Endodermal cell (in vitro differentiated cells): Measurements from ENCODE around the gene FUT8. TPM values are rescaled to one million over a fixed set of nuclear protein-coding genes. Genes with fewer than 3 reads are reported as not detected.
"Not testable (repeated sequence)": the region's sequence is repeated elsewhere in the genome, so short reads cannot be mapped to it uniquely, and the experiment has no call there.

Source experiments
- DNase-seq: peaks from one replicate; pipeline ENCODE4 v3.0.0-alpha.2; 2017
- H3K27ac ChIP-seq: 2 replicates; pipeline ENCODE4 v1.5.1; 2013; ENCODE audit warnings: mild to moderate bottlenecking, low read depth, low read length, moderate library complexity
- H3K27me3 ChIP-seq: 2 replicates; pipeline ENCODE4 v1.6.1; 2013; ENCODE audit warnings: mild to moderate bottlenecking, low read length, moderate library complexity; ENCODE audit not compliant: insufficient read depth, control insufficient read depth, poor library complexity, severe bottlenecking
- H3K36me3 ChIP-seq: 2 replicates; pipeline ENCODE4 v1.7.0; 2013; ENCODE audit warnings: mild to moderate bottlenecking, low read length, moderate library complexity; ENCODE audit not compliant: control insufficient read depth, insufficient read depth
- H3K4me1 ChIP-seq: one replicate; pipeline ENCODE4 v1.7.0; 2013; ENCODE audit warnings: low read length; ENCODE audit not compliant: control insufficient read depth, insufficient read depth
- H3K4me3 ChIP-seq: 2 replicates; pipeline ENCODE4 v1.5.1; 2013; ENCODE audit warnings: mild to moderate bottlenecking, low read length, moderate library complexity
- H3K9ac ChIP-seq: 2 replicates; pipeline ENCODE4 v1.6.1; 2013; ENCODE audit warnings: mild to moderate bottlenecking, low read length, moderate library complexity; ENCODE audit not compliant: poor library complexity, severe bottlenecking; ENCODE audit errors: extremely low read depth
- H3K9me3 ChIP-seq: 2 replicates; pipeline ENCODE4 v1.6.1; 2013; ENCODE audit warnings: mild to moderate bottlenecking, low read length, moderate library complexity; ENCODE audit not compliant: control insufficient read depth
- H3K27ac Mint-ChIP-seq: 2 replicates; pipeline ENCODE4 v1.8.0; 2020; ENCODE audit warnings: mixed read lengths
- H3K27me3 Mint-ChIP-seq: 2 replicates; pipeline ENCODE4 v1.8.0; 2021; ENCODE audit warnings: mild to moderate bottlenecking, mixed read lengths; ENCODE audit not compliant: insufficient read depth
- H3K36me3 Mint-ChIP-seq: 2 replicates; pipeline ENCODE4 v1.8.0; 2020; ENCODE audit warnings: low read depth, mixed read lengths
- H3K4me1 Mint-ChIP-seq: 2 replicates; pipeline ENCODE4 v1.8.0; 2020; ENCODE audit warnings: mixed read lengths
- H3K4me3 Mint-ChIP-seq: 2 replicates; pipeline ENCODE4 v1.8.0; 2020; ENCODE audit warnings: mild to moderate bottlenecking, moderate library complexity, mixed read lengths
- H3K9me3 Mint-ChIP-seq: 2 replicates; pipeline ENCODE4 v1.8.0; 2020; ENCODE audit warnings: mild to moderate bottlenecking, mixed read lengths
- CTCF ChIP-seq: fragments of 200-600 bp; sonication (generic); conservative IDR thresholded peaks from 2 replicates; pipeline ENCODE4 v1.5.0; 2021; ENCODE audit warnings: antibody characterized with exemption, mild to moderate bottlenecking
- WGBS, 2 experiments: methylation state at CpG; one replicate each; pipeline versions ENCODE4 v1.1.5 to v1.1.7; 2013; ENCODE audit warnings: missing lambda C conversion rate in 2 of 2, mixed read lengths in 1 of 2; ENCODE audit not compliant: insufficient coverage in 1 of 2, insufficient read length in 1 of 2; 5-methylcytosine and 5-hydroxymethylcytosine counted together
- total RNA-seq, 2 donors: library from RNA; stranded (reverse); fragmentation: NEBNext Ultra II Directional in 1 of 2; extraction: Animal tissue kit (Norgen Biotek cat#: 25700) in 1 of 2; gene quantifications; 2 replicates in 1 of 2; 3 replicates in 1 of 2; pipeline ENCODE4 v1.2.1, GENCODE V29; 2021

The FUT8 gene
- total RNA-seq, 2 donors from 2014 or later, result 63.9 to 76.9 TPM

- Histone ChIP-seq H3K4me3 (no peak overlapping the region), H3K27ac (no peak overlapping the region), H3K9me3 (no peaks in the 10 kb centered on the region), H3K36me3 (peaks cover 23% of the 10 kb centered on the region), H3K4me1 (peaks cover 6% of the 10 kb centered on the region), H3K9ac (no peak overlapping the region), H3K27me3 (no peaks in the 10 kb centered on the region)
- Mint-ChIP-seq H3K9me3 (no peaks in the 10 kb centered on the region), H3K4me3 (no peak overlapping the region), H3K27me3 (no peaks in the 10 kb centered on the region), H3K27ac (no peak overlapping the region), H3K4me1 (peaks cover 27% of the 10 kb centered on the region), H3K36me3 (peaks cover 5% of the 10 kb centered on the region)
- no peak for TF ChIP-seq CTCF
- no peak for DNase-seq
- no CpG with 5 or more reads among the region's 1 CpG for WGBS, 2 experiments
These were observed 53.1 kb downstream of the FUT8 start for GRCh38 chr14:65465584-65465983.

GRCh38 chr14:65467926-65468325, 55.4 kb downstream of the FUT8 start:
- not testable (repeated sequence) for H3K27me3 ChIP-seq, H3K27ac ChIP-seq, H3K9me3 ChIP-seq, H3K4me1 ChIP-seq, DNase-seq, H3K9ac ChIP-seq, H3K4me3 Mint-ChIP-seq, H3K9me3 Mint-ChIP-seq, H3K4me3 ChIP-seq, H3K36me3 Mint-ChIP-seq, H3K27ac Mint-ChIP-seq, H3K27me3 Mint-ChIP-seq
- peaks cover 36% of the 10 kb centered on the region for H3K4me1 Mint-ChIP-seq
- H3K36me3 ChIP-seq, result peaks cover 11% of the 10 kb centered on the region
- WGBS, 2 experiments, result 93 to 94% methylated on average over 7 to 8 of the region's 8 CpGs

GRCh38 chr14:65469903-65470302, 57.4 kb downstream of the FUT8 start:
- Histone ChIP-seq H3K9me3 (no peaks in the 10 kb centered on the region), H3K36me3 (peaks cover 6% of the 10 kb centered on the region), H3K27me3 (no peaks in the 10 kb centered on the region), H3K27ac (peak overlapping the region; percentile 32), H3K4me3 (no peak overlapping the region), H3K9ac (no peak overlapping the region), H3K4me1 (peaks cover 6% of the 10 kb centered on the region)
- no peak overlapping the region for H3K4me3 Mint-ChIP-seq
- H3K27me3 Mint-ChIP-seq, result no peaks in the 10 kb centered on the region
- DNase-seq, result peak; percentile 68
- peaks cover 3% of the 10 kb centered on the region for H3K36me3 Mint-ChIP-seq
- no peak overlapping the region for H3K27ac Mint-ChIP-seq
- WGBS, 2 experiments, result 80 to 88% methylated on average over 6 to 11 of the region's 11 CpGs
- no peak for TF ChIP-seq CTCF
- peaks cover 36% of the 10 kb centered on the region for H3K4me1 Mint-ChIP-seq
- H3K9me3 Mint-ChIP-seq, result no peaks in the 10 kb centered on the region

- H3K27ac Mint-ChIP-seq, result no peak overlapping the region
- Histone ChIP-seq H3K9ac (no peak overlapping the region), H3K27ac (peak overlapping the region; percentile 51), H3K36me3 (peaks cover 6% of the 10 kb centered on the region), H3K9me3 (no peaks in the 10 kb centered on the region), H3K27me3 (no peaks in the 10 kb centered on the region), H3K4me1 (peaks cover 6% of the 10 kb centered on the region), H3K4me3 (no peak overlapping the region)
- H3K4me3 Mint-ChIP-seq, result no peak overlapping the region
- TF ChIP-seq CTCF, result no peak
- H3K4me1 Mint-ChIP-seq, result peaks cover 36% of the 10 kb centered on the region
- no peaks in the 10 kb centered on the region for H3K27me3 Mint-ChIP-seq
- peaks cover 3% of the 10 kb centered on the region for H3K36me3 Mint-ChIP-seq
- 91 to 95% methylated on average over 8 to 13 of the region's 13 CpGs for WGBS, 2 experiments
- peak; percentile 65 for DNase-seq
- no peaks in the 10 kb centered on the region for H3K9me3 Mint-ChIP-seq
These were observed 57.9 kb downstream of the FUT8 start for GRCh38 chr14:65470404-65470880.
